Pancreas (tissue), 10 donors: Measurements from ENCODE around the gene FBXO11. TPM values are rescaled to one million over a fixed set of nuclear protein-coding genes. Genes with fewer than 3 reads are reported as not detected.

Experiments
- ATAC-seq, 4 donors: fragments of 200-7000 bp; cut with Tn5 transposase; one replicate each; pipeline versions ENCODE4 v1.8.0 to v1.9.1; 2020; ENCODE audit warnings: mild to moderate bottlenecking in 4 of 4, moderate library complexity in 4 of 4
- DNase-seq, 6 donors: peaks; one replicate each; pipeline ENCODE4 v3.0.0-alpha.2; 2020
- FAIRE-seq: peaks from 2 replicates; lab custom pipeline; 2012; peaks lifted over from hg19 to GRCh38; lab: Jason Lieb, UNC
- H3K27ac ChIP-seq, 4 donors: fragments of 200-600 bp; sonication (generic); 1 replicate in 3 of 4; 2 replicates in 1 of 4; pipeline versions ENCODE4 v1.5.0 to v1.8.0; 2020
- H3K27me3 ChIP-seq, 4 donors: fragments of 200-600 bp; one replicate each; pipeline ENCODE4 v1.8.0; 2021
- H3K36me3 ChIP-seq, 3 donors: fragments of 200-600 bp; sonication (generic) in 1 of 3; one replicate each; pipeline versions ENCODE4 v1.5.0 to v1.8.0; 2020 to 2021
- H3K4me1 ChIP-seq, 3 donors: fragments of 200-600 bp; one replicate each; pipeline ENCODE4 v1.8.0; 2021
- H3K4me3 ChIP-seq, 4 donors: fragments of 200-600 bp; sonication (generic) in 2 of 4; one replicate each; pipeline versions ENCODE4 v1.5.0 to v1.8.0; 2020 to 2021
- H3K9me3 ChIP-seq, 4 donors: fragments of 200-600 bp; one replicate each; pipeline ENCODE4 v1.8.0; 2021
- WGBS, 2 donors: extraction: QIAGEN DNeasy Blood & Tissue Kit; methylation state at CpG; one replicate each; pipeline ENCODE4 v1.1.7; 2013; 5-methylcytosine and 5-hydroxymethylcytosine counted together
- intact Hi-C, 3 donors: fragments of 100-400 bp; cut with DNase I; formaldehyde crosslinking; loops; one replicate each; pipeline versions ENCODE4 v1.11.1 to v1.14.2; 2022
- polyA plus RNA-seq, 2 donors: library from polyadenylated mRNA; stranded (reverse); fragments of 200-250 nt; gene quantifications; one replicate each; pipeline ENCODE4 v1.2.3, GENCODE V29; 2013
- total RNA-seq, 6 donors: library from RNA; stranded (reverse); fragmentation: NEBNext Ultra II Directional in 4 of 6; extraction: Animal tissue kit (Norgen Biotek cat#: 25700) in 4 of 6; gene quantifications; one replicate each; pipeline versions ENCODE4 v1.2.1 to v1.2.4, GENCODE V29; 2021 to 2023
- TF ChIP-seq, protein P1 (sequence below), 4 donors: fragments of 200-600 bp; sonication (generic) in 3 of 4; IDR thresholded peaks; one replicate each; pipeline versions ENCODE4 v1.5.0 to v1.8.0; 2021; ENCODE audit warnings: antibody characterized with exemption in 4 of 4
- donor health status: healthy with polysubstance abuse.
- donor health status: DM: no; HTN: no; CAD: no; lungs with moderate emphysema.
- donor health status: DM: no; HTN: no; CAD: no.
- donor health status: control.
- donor health status: control.
- donor health status: Bipolar disorder and iron deficiency.
- donor health status: DM: yes; HTN: yes; CAD: no.
- donor health status: DM: no; HTN: no; CAD: no.
- donor health status: DM: no; HTN: no; CAD: no.
- donor health status: DM: yes; HTN: yes; CAD: no.

FBXO11 gene
- total and polyA plus RNA-seq, 8 donors, result 15.2 to 40.1 (median 24.8) TPM

DNA sequence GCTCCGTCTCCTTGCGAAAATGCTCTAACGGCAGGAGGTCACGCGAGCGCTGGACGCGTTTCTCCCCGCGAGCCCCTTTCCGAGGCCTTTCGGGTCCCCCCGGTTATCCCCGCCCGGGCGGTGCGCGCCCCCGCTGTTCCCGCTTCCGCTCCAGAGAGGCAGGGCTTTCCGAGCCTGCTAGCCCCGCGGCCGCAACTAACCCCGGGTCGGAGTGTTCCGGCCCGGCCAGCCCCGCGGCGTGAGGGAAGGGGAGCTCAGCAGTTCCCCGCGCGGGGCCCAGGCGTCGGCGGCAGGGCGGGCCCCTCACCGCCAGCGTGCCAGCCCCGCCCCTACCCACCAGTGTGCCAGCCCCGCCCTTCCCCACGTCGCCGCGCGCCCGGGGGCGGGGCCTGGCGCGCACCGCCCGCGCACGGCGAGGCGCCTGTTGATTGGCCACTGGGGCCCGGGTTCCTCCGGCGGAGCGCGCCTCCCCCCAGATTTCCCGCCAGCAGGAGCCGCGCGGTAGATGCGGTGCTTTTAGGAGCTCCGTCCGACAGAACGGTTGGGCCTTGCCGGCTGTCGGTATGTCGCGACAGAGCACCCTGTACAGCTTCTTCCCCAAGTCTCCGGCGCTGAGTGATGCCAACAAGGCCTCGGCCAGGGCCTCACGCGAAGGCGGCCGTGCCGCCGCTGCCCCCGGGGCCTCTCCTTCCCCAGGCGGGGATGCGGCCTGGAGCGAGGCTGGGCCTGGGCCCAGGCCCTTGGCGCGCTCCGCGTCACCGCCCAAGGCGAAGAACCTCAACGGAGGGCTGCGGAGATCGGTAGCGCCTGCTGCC lies 123.4 kb downstream of the FBXO11 start, which contains the start of gene MSH6:
Gene MSH6, plus strand, starts transcription at position 475 of the 815 bp plus-strand sequence. Its CDS starts 89 bp downstream, at position 564.
- intact Hi-C loops, result no loop called here
- peak; percentile 86 to 94 (median 92) for DNase-seq
- no peaks in the 10 kb centered on the region for H3K27me3 ChIP-seq
- ATAC-seq, result peak; percentile 93 to 97 (median 96)
- WGBS, 2 donors, result 0 to 1% methylated on average over 73 to 98 of the region's 98 CpGs
- H3K27ac ChIP-seq, result peak within 1 kb of the TSS; percentile 82 to 92 (median 92)
- H3K9me3 ChIP-seq, result no peaks in the 10 kb centered on the region
- H3K36me3 ChIP-seq, result no peaks in the 10 kb centered on the region
- peaks cover 0 to 4% (median 0%) of the 10 kb centered on the region in 3 donors for H3K4me1 ChIP-seq
- H3K4me3 ChIP-seq, result peak within 1 kb of the TSS; percentile 51 to 82 (median 64)
- TF ChIP-seq, protein P1, sequence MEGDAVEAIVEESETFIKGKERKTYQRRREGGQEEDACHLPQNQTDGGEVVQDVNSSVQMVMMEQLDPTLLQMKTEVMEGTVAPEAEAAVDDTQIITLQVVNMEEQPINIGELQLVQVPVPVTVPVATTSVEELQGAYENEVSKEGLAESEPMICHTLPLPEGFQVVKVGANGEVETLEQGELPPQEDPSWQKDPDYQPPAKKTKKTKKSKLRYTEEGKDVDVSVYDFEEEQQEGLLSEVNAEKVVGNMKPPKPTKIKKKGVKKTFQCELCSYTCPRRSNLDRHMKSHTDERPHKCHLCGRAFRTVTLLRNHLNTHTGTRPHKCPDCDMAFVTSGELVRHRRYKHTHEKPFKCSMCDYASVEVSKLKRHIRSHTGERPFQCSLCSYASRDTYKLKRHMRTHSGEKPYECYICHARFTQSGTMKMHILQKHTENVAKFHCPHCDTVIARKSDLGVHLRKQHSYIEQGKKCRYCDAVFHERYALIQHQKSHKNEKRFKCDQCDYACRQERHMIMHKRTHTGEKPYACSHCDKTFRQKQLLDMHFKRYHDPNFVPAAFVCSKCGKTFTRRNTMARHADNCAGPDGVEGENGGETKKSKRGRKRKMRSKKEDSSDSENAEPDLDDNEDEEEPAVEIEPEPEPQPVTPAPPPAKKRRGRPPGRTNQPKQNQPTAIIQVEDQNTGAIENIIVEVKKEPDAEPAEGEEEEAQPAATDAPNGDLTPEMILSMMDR (IDR thresholded peaks at IDR 0.05), result no peak
- FAIRE-seq, result no peak

DNA sequence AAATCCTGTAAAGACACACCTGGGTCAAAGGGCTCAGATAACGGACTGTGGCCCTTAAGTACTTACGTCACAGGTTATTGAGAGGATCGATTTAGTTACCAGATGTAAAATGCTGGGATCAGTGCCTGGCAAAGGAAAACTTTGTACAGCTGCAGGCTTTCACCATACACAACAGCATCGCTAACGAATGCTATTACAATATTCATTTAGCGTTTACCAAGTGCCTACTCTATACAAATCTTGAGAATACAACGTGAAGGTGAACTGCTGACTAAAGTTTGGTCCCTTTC lies 124.0 kb downstream of the FBXO11 start:
- Histone ChIP-seq H3K27ac (peak overlapping the region; percentile 82 to 92 (median 92)), H3K36me3 (no peaks in the 10 kb centered on the region), H3K27me3 (no peaks in the 10 kb centered on the region), H3K4me3 (peak overlapping the region; percentile 51 to 82 (median 64)), H3K9me3 (no peaks in the 10 kb centered on the region), H3K4me1 (peaks cover 0 to 5% (median 0%) of the 10 kb centered on the region in 3 donors)
- ATAC-seq, result peak; percentile 24 to 34 (median 32)
- TF ChIP-seq, protein P1 (IDR thresholded peaks at IDR 0.05), result no peak
- peak in 2 of 6 donors; percentile 47 to 50 for DNase-seq
- intact Hi-C loops, result no loop called here
- WGBS, 2 donors, result 0 to 1% methylated on average over 7 of the region's 7 CpGs
- FAIRE-seq, result no peak

DNA sequence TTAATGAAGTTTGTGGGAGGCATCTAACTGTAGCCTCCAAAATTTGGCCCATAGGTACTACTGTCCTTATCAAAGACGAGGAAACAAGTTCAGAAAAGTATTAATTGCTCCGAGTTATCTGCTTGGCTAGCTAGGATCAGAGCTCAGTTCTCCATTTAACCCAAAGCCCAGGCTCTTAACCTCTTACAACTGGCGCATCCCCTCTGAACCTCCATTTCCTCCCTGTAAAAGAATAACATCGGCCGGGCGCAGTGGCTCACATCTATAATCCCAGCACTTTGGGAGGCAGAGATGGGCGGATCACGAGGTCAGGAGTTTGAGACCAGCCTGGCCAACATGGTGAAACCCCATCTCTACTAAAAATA lies 126.9 kb downstream of the FBXO11 start:
- H3K4me3 ChIP-seq, result no peak overlapping the region
- H3K9me3 ChIP-seq, result no peaks in the 10 kb centered on the region
- peaks cover 0 to 5% (median 0%) of the 10 kb centered on the region in 3 donors for H3K4me1 ChIP-seq
- TF ChIP-seq, protein P1 (IDR thresholded peaks at IDR 0.05), result no peak
- WGBS, 2 donors, result 87 to 88% methylated on average over 8 of the region's 8 CpGs
- no peak overlapping the region for H3K27ac ChIP-seq
- DNase-seq, result no peak
- ATAC-seq, result no peak
- no peak for FAIRE-seq
- H3K27me3 ChIP-seq, result no peaks in the 10 kb centered on the region
- intact Hi-C loops, result no loop called here
- no peaks in the 10 kb centered on the region for H3K36me3 ChIP-seq

DNA sequence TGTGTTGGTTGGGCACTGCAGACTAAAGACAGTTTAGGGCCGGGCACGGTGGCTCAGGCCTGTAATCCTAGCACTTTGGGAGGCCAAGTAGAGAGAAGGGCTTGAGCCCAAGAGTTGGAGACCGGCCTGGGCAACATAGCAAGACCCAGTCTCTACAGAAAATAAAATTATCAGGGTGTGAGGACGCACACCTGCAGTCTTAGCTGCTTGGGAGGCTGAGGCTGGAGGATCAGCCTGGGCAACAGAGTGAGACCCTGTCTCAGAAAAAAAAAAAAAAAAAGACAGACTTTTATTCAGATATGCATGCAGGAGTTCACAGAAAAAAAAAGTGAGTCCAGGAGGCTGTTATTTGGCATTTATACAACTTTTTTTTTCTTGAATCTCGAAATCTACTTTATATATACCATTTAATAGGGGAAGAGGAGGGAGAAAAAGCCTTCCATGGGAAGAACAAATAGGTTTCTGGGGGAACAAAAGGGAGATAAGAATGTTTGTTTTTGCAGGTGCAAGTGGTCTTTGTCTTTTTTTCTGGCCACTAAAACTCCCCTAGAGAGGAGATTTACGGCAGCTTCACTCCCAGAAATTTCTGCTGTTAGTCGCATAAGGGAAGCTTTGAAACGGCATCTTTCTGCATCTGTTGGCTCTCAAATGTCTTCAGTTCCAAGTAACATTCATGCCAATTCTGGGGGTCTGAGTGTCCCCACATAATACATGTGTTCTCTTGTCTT lies 127.4 kb downstream of the FBXO11 start:
- FAIRE-seq, result no peak
- no peak overlapping the region for H3K27ac ChIP-seq
- intact Hi-C loops, result no loop called here
- no peak for DNase-seq
- H3K4me1 ChIP-seq, result peaks cover 0 to 5% (median 0%) of the 10 kb centered on the region in 3 donors
- no peaks in the 10 kb centered on the region for H3K36me3 ChIP-seq
- TF ChIP-seq, protein P1 (IDR thresholded peaks at IDR 0.05), result no peak
- no peaks in the 10 kb centered on the region for H3K9me3 ChIP-seq
- no peak overlapping the region for H3K4me3 ChIP-seq
- ATAC-seq, result no peak
- WGBS, 2 donors, result 93 to 96% methylated on average over 8 of the region's 8 CpGs
- H3K27me3 ChIP-seq, result no peaks in the 10 kb centered on the region
